ENCODE results near the gene SPATA17.

- TF ChIP-seq CTCF (IDR thresholded peaks at IDR 0.05) (no peak), POLR2A (IDR thresholded peaks at IDR 0.05) (no peak)
These were observed 90.5 kb downstream of the SPATA17 start for GRCh38 chr1:217721692-217722091.

Data from adrenal gland (tissue), 5 donors.